GM12878 (cell line): Measurements from ENCODE around the gene WNT5B. TPM values are rescaled to one million over a fixed set of nuclear protein-coding genes. Genes with fewer than 3 reads are reported as not detected.

Experiments used
- ATAC-seq: fragments of 200-7000 bp; cut with Tn5 transposase; 3 replicates; pipeline ENCODE4 v1.9.1; 2020; ENCODE audit warnings: mild to moderate bottlenecking, moderate library complexity
- BruUV-seq: library from RNA; stranded (reverse); fragments of 400-500 nt; replicated peaks from 2 replicates; lab custom pipeline; 2021; lab: Mats Ljungman, UMichigan
- CTCF ChIA-PET: fragments of 300-600 bp; sonication (Branson Sonifier 250); formaldehyde crosslinking; extraction: SDS; loops from one replicate; lab custom pipeline; 2021; ENCODE audit warnings: inconsistent platforms; lab: Yijun Ruan, JAX
- POLR2A ChIA-PET: fragments of 350-600 bp; formaldehyde crosslinking; extraction: SDS; loops from one replicate; lab custom pipeline; 2021; ENCODE audit warnings: inconsistent platforms; lab: Charles Lee
- RAD21 ChIA-PET: fragments of 300-600 bp; sonication (Branson Sonifier 250); formaldehyde crosslinking; loops from one replicate; lab custom pipeline; 2023; ENCODE audit warnings: antibody characterized with exemption; ENCODE audit not compliant: unreplicated experiment; lab: Charles Lee
- SMC1A ChIA-PET: fragments of 300-600 bp; sonication (Branson Sonifier 250); formaldehyde crosslinking; loops from one replicate; lab custom pipeline; 2023; ENCODE audit not compliant: unreplicated experiment, uncharacterized antibody; lab: Charles Lee
- DNase-seq: peaks from one replicate; pipeline ENCODE4 v3.0.0-alpha.2; 2011; ENCODE audit warnings: low read depth, low spot score
- FAIRE-seq: peaks from 3 replicates; lab custom pipeline; 2011; peaks lifted over from hg19 to GRCh38; lab: Jason Lieb, UNC
- H2AFZ ChIP-seq: 2 replicates; pipeline ENCODE4 v1.6.0; 2011; ENCODE audit warnings: low read depth, low read length, control low read depth; ENCODE audit not compliant: control insufficient read depth
- H3K27ac ChIP-seq: 2 replicates; pipeline ENCODE4 v1.5.1; 2011; ENCODE audit warnings: control low read depth; ENCODE audit not compliant: control insufficient read depth, insufficient read depth
- H3K27me3 ChIP-seq, 2 experiments: replicated peaks in 1 of 2; 2 replicates each; pipeline versions ENCODE4 v1.6.0 to v1.6.1; 2011; ENCODE audit warnings: low read length in 1 of 2; ENCODE audit not compliant: control insufficient read depth in 2 of 2, insufficient read depth in 2 of 2
- H3K36me3 ChIP-seq, 2 experiments: 2 replicates each; pipeline ENCODE4 v1.5.1; 2011; ENCODE audit warnings: low read length in 1 of 2; ENCODE audit not compliant: control insufficient read depth in 2 of 2, insufficient read depth in 2 of 2
- H3K4me1 ChIP-seq: 2 replicates; pipeline ENCODE4 v1.6.1; 2011; ENCODE audit warnings: mild to moderate bottlenecking, low read length, moderate library complexity, mixed read lengths; ENCODE audit not compliant: control insufficient read depth, insufficient read depth
- H3K4me2 ChIP-seq: 2 replicates; pipeline ENCODE4 v1.6.0; 2011; ENCODE audit warnings: control low read depth; ENCODE audit not compliant: control insufficient read depth, insufficient read depth
- H3K4me3 ChIP-seq: fragments of 200-600 bp; sonication (generic); 2 replicates; pipeline ENCODE4 v1.5.1; 2016
- H3K79me2 ChIP-seq: 2 replicates; pipeline ENCODE4 v1.6.0; 2011; ENCODE audit warnings: low read length; ENCODE audit not compliant: control insufficient read depth, insufficient read depth
- H3K9ac ChIP-seq: 2 replicates; pipeline ENCODE4 v1.8.0; 2011; ENCODE audit warnings: low read length, control low read depth, mixed read lengths; ENCODE audit not compliant: control insufficient read depth, insufficient read depth
- H3K9me3 ChIP-seq: replicated peaks from 3 replicates; pipeline ENCODE4 v1.5.1; 2011; ENCODE audit warnings: mild to moderate bottlenecking, low read length; ENCODE audit not compliant: control insufficient read depth, insufficient read depth
- H4K20me1 ChIP-seq: 2 replicates; pipeline ENCODE4 v1.6.0; 2011; ENCODE audit not compliant: control insufficient read depth, insufficient read depth
- NR2C2 ChIP-seq: IDR thresholded peaks from 2 replicates; pipeline ENCODE4 v1.6.1; 2011; ENCODE audit warnings: borderline replicate concordance, low read depth; ENCODE audit not compliant: control insufficient read depth, insufficient read length
- ZBTB40 ChIP-seq: fragments of 450-650 bp; IDR thresholded peaks from 2 replicates; pipeline ENCODE4 v1.6.1; 2016; ENCODE audit warnings: mild to moderate bottlenecking, moderate library complexity, borderline replicate concordance
- ZSCAN29 ChIP-seq: fragments of 450-650 bp; IDR thresholded peaks from 2 replicates; pipeline ENCODE4 v1.6.1; 2017; ENCODE audit warnings: mild to moderate bottlenecking, moderate library complexity
- WGBS: methylation state at CpG from one replicate; pipeline ENCODE4 v1.1.6; 2016; ENCODE audit warnings: low lambda C conversion rate; ENCODE audit not compliant: insufficient replicate concordance, insufficient coverage; ENCODE audit errors: missing lambda C conversion rate; 5-methylcytosine and 5-hydroxymethylcytosine counted together
- in situ Hi-C: fragments of 300-500 bp; cut with MboI; formaldehyde crosslinking; loops from 9 replicates; pipeline ENCODE4 v1.14.3; 2018; ENCODE audit warnings: mixed read lengths
- intact Hi-C: fragments of 100-400 bp; cut with micrococcal nuclease; formaldehyde crosslinking; loops from one replicate; pipeline ENCODE4 v1.14.2; 2022; ENCODE audit not compliant: unreplicated experiment
- polyA plus RNA-seq, 11 experiments: library from polyadenylated mRNA; depleted of rRNA in 4 of 11; unstranded in 6 of 11; stranded (reverse) in 5 of 11; fragments of >200 nt; fragmentation: Nextera tagmentation in 4 of 11; fragmentation: Illumina TruSeq in 1 of 11; extraction: Ambion mirVana in 4 of 11; extraction: Trizol in 1 of 11; gene quantifications; 1 replicate in 1 of 11; 2 replicates in 10 of 11; pipeline versions ENCODE4 v1.2.1 to v1.2.3, GENCODE V29; 2011 to 2016; ENCODE audit warnings: inconsistent platforms in 2 of 11, missing spikeins in 2 of 11, low read depth in 1 of 11
- total RNA-seq, 4 experiments: library from RNA; depleted of rRNA in 3 of 4; stranded (reverse); fragments of >200 nt in 3 of 4; fragmentation: Illumina TruSeq in 1 of 4; extraction: Trizol in 1 of 4; gene quantifications; 2 replicates each; pipeline versions ENCODE4 v1.2.1 to v1.2.3, GENCODE V29; 2013 to 2021

The WNT5B gene
- total and polyA plus RNA-seq, 10 of the 15 experiments (the other 5 are each of a cell fraction or from before 2014, with no cell fraction given): 0.45 to 18.3 (median 5.4) TPM

- ChIA-PET SMC1A (interaction anchor here (0.9 to 2.2 kb wide), 3 partner anchors 36 to 139 kb away, joined by 3 to 7 read pairs (median 3); no protein-coding TSS in a partner anchor), RAD21 (interaction anchor here (1.0 to 13.4 kb wide), 3 partner anchors 130 to 279 kb away, joined by 3 to 234 read pairs (median 12); no protein-coding TSS in a partner anchor), CTCF (interaction anchor here (0.7 to 20.1 kb wide), 5 partner anchors 10 to 132 kb away, joined by 3 to 434 read pairs (median 3); no protein-coding TSS in a partner anchor), POLR2A (interaction anchor here (1.4 kb wide), 1 partner anchor 9 kb away, joined by 3 read pairs; no protein-coding TSS in a partner anchor)
- TF ChIP-seq NR2C2 (no peak), ZSCAN29 (no peak), ZBTB40 (no peak)
- Histone ChIP-seq H3K4me3 (no peak overlapping the region), H3K9me3 (no peaks in the 10 kb centered on the region), H3K27ac (no peak overlapping the region), H3K36me3 (no peaks in the 10 kb centered on the region), H3K4me2 (no peak overlapping the region), H3K27me3 (no peaks in the 10 kb centered on the region), H4K20me1 (no peaks in the 10 kb centered on the region), H3K9ac (no peak overlapping the region), H3K4me1 (no peaks in the 10 kb centered on the region), H2AFZ (no peak overlapping the region), H3K79me2 (no peaks in the 10 kb centered on the region)
- FAIRE-seq: no peak
- no peak for DNase-seq
- BruUV-seq: no TSS peak
- 45% methylated on average over 16 of the region's 20 CpGs for WGBS
- no peak for ATAC-seq
- intact Hi-C loops: no loop called here
- in situ Hi-C loops: no loop called here
Measured at GRCh38 chr12:1660304-1661187, 31.5 kb downstream of the WNT5B start.
